SK-N-DZ (cell line): Measurements from ENCODE around the gene ZFPM1.
"Not testable (repeated sequence)": the region's sequence is repeated elsewhere in the genome, so short reads cannot be mapped to it uniquely, and the experiment has no call there.

Experiments used
- DNase-seq: peaks from one replicate; pipeline ENCODE4 v3.0.0-alpha.2; 2015; ENCODE audit warnings: low spot score

Gene ZFPM1

GRCh38 chr16:88478889-88479792, 26.1 kb downstream of the ZFPM1 start:
- DNase-seq = no peak

- no peak for DNase-seq
Observed at GRCh38 chr16:88479793-88480760, 27.0 kb downstream of the ZFPM1 start.

- no peak for DNase-seq
Observed at GRCh38 chr16:88480829-88481228, 27.7 kb downstream of the ZFPM1 start.

GRCh38 chr16:88481851-88482250, 28.8 kb downstream of the ZFPM1 start:
- DNase-seq = no peak

- no peak for DNase-seq
Observed at GRCh38 chr16:88482630-88483391, 29.7 kb downstream of the ZFPM1 start.

- no peak for DNase-seq
Observed at GRCh38 chr16:88483392-88483641, 30.2 kb downstream of the ZFPM1 start.

- DNase-seq = no peak
Observed at GRCh38 chr16:88484505-88485365, 31.7 kb downstream of the ZFPM1 start.

GRCh38 chr16:88485366-88485741, 32.3 kb downstream of the ZFPM1 start:
- DNase-seq = not testable (repeated sequence)

- DNase-seq = no peak
Observed at GRCh38 chr16:88486398-88487123, 33.5 kb downstream of the ZFPM1 start.

GRCh38 chr16:88487124-88487432, 34.0 kb downstream of the ZFPM1 start:
- DNase-seq = no peak

- peak; percentile 78 for DNase-seq
Observed at GRCh38 chr16:88487920-88488851, 35.1 kb downstream of the ZFPM1 start.

- DNase-seq = no peak
Observed at GRCh38 chr16:88489163-88489741, 36.2 kb downstream of the ZFPM1 start.

- no peak for DNase-seq
Observed at GRCh38 chr16:88491001-88491559, 38.0 kb downstream of the ZFPM1 start.

GRCh38 chr16:88491560-88492310, 38.7 kb downstream of the ZFPM1 start:
- no peak for DNase-seq

GRCh38 chr16:88493879-88494278, 40.8 kb downstream of the ZFPM1 start:
- DNase-seq = no peak

- no peak for DNase-seq
Observed at GRCh38 chr16:88494335-88495154, 41.5 kb downstream of the ZFPM1 start.

GRCh38 chr16:88495268-88495772, 42.2 kb downstream of the ZFPM1 start:
- DNase-seq = no peak
